GM18498 (cell line): ENCODE data around the gene CAMTA1.

Source experiments
- ATAC-seq: cut with Tn5 transposase; IDR thresholded peaks from one replicate; pipeline ENCODE4 v1.9.1; 2021; ENCODE audit warnings: mild to moderate bottlenecking, moderate library complexity; ENCODE audit not compliant: unreplicated experiment

CAMTA1 gene

GRCh38 chr1:7247791-7248548 lies 462.7 kb downstream of the CAMTA1 start:
- ATAC-seq, result no peak

GRCh38 chr1:7248549-7249199 lies 463.4 kb downstream of the CAMTA1 start:
- ATAC-seq, result no peak

- no peak for ATAC-seq
Measured at GRCh38 chr1:7249516-7249915, 464.3 kb downstream of the CAMTA1 start.

GRCh38 chr1:7250176-7250575 lies 464.9 kb downstream of the CAMTA1 start:
- ATAC-seq, result no peak

GRCh38 chr1:7250597-7251453 lies 465.6 kb downstream of the CAMTA1 start:
- no peak for ATAC-seq

- ATAC-seq, result no peak
Measured at GRCh38 chr1:7251454-7251800, 466.2 kb downstream of the CAMTA1 start.

- ATAC-seq, result no peak
Measured at GRCh38 chr1:7252411-7253117, 467.3 kb downstream of the CAMTA1 start.

GRCh38 chr1:7253118-7253480 lies 467.8 kb downstream of the CAMTA1 start:
- no peak for ATAC-seq

GRCh38 chr1:7253988-7254587 lies 468.8 kb downstream of the CAMTA1 start:
- ATAC-seq, result no peak

- no peak for ATAC-seq
Measured at GRCh38 chr1:7255303-7256058, 470.2 kb downstream of the CAMTA1 start.

- no peak for ATAC-seq
Measured at GRCh38 chr1:7256526-7256925, 471.3 kb downstream of the CAMTA1 start.

GRCh38 chr1:7257225-7257624 lies 472.0 kb downstream of the CAMTA1 start:
- ATAC-seq, result no peak

- ATAC-seq, result no peak
Measured at GRCh38 chr1:7258589-7259135, 473.4 kb downstream of the CAMTA1 start.

- no peak for ATAC-seq
Measured at GRCh38 chr1:7259955-7260354, 474.7 kb downstream of the CAMTA1 start.

- ATAC-seq, result no peak
Measured at GRCh38 chr1:7261490-7261889, 476.2 kb downstream of the CAMTA1 start.

- ATAC-seq, result no peak
Measured at GRCh38 chr1:7262611-7263010, 477.4 kb downstream of the CAMTA1 start.

GRCh38 chr1:7263021-7263960 lies 478.0 kb downstream of the CAMTA1 start:
- ATAC-seq, result no peak

GRCh38 chr1:7264101-7264500 lies 478.8 kb downstream of the CAMTA1 start:
- no peak for ATAC-seq
